CD8-positive, alpha-beta memory T cell (primary cell): ENCODE data around the gene LAMC3. TPM values are rescaled to one million over a fixed set of nuclear protein-coding genes. Genes with fewer than 3 reads are reported as not detected.
A peak's percentile ranks its signal among the peaks of the same experiment; 100 is the strongest.

Experiments
- CTCF ChIA-PET: fragments of 350-600 bp; sonication (Branson Sonifier 250); formaldehyde crosslinking; loops from one replicate; lab custom pipeline; 2021; ENCODE audit warnings: antibody characterized with exemption; lab: Charles Lee
- POLR2A ChIA-PET: fragments of 350-600 bp; sonication (Branson Sonifier 250); formaldehyde crosslinking; loops from one replicate; lab custom pipeline; 2021; ENCODE audit warnings: antibody characterized with exemption; lab: Charles Lee
- DNase-seq, 5 donors: peaks; one replicate each; pipeline versions ENCODE4 v3.0.0 to v3.0.0-alpha.2; 2020 to 2022; ENCODE audit warnings: mixed read lengths in 1 of 5
- H3K27ac ChIP-seq: one replicate; pipeline ENCODE4 v1.7.0; 2013; ENCODE audit warnings: low read depth, mild to moderate bottlenecking, low read length, moderate library complexity
- H3K27me3 ChIP-seq: 2 replicates; pipeline ENCODE4 v1.7.0; 2013; ENCODE audit warnings: low read length, mild to moderate bottlenecking; ENCODE audit not compliant: insufficient read depth, poor library complexity, severe bottlenecking
- H3K36me3 ChIP-seq: 2 replicates; pipeline ENCODE4 v1.7.0; 2013; ENCODE audit warnings: mild to moderate bottlenecking, low read length, moderate library complexity; ENCODE audit not compliant: insufficient read depth
- H3K4me1 ChIP-seq: 2 replicates; pipeline ENCODE4 v1.7.0; 2013; ENCODE audit warnings: mild to moderate bottlenecking, low read length, moderate library complexity; ENCODE audit not compliant: insufficient read depth
- H3K4me3 ChIP-seq: 2 replicates; pipeline ENCODE4 v1.7.0; 2013; ENCODE audit warnings: mild to moderate bottlenecking, low read length
- H3K9me3 ChIP-seq: 2 replicates; pipeline ENCODE4 v1.7.0; 2013; ENCODE audit warnings: mild to moderate bottlenecking, low read length
- H3K27ac Mint-ChIP-seq, 8 donors: one replicate each; pipeline ENCODE4 v1.8.0; 2020 to 2021; ENCODE audit warnings: mixed read lengths in 8 of 8, mild to moderate bottlenecking in 6 of 8, inconsistent platforms in 3 of 8, moderate library complexity in 3 of 8
- H3K27me3 Mint-ChIP-seq, 2 donors: one replicate each; pipeline ENCODE4 v1.8.0; 2020 to 2021; ENCODE audit warnings: mixed read lengths in 2 of 2, mild to moderate bottlenecking in 1 of 2, moderate library complexity in 1 of 2
- H3K36me3 Mint-ChIP-seq, 3 donors: one replicate each; pipeline ENCODE4 v1.8.0; 2020 to 2021; ENCODE audit warnings: mixed read lengths in 3 of 3, inconsistent platforms in 1 of 3, mild to moderate bottlenecking in 1 of 3
- H3K4me1 Mint-ChIP-seq, 3 donors: one replicate each; pipeline ENCODE4 v1.8.0; 2020 to 2021; ENCODE audit warnings: mixed read lengths in 3 of 3, inconsistent platforms in 1 of 3, mild to moderate bottlenecking in 1 of 3
- H3K4me3 Mint-ChIP-seq, 7 donors: one replicate each; pipeline ENCODE4 v1.8.0; 2020 to 2021; ENCODE audit warnings: mixed read lengths in 7 of 7, mild to moderate bottlenecking in 6 of 7, moderate library complexity in 4 of 7, inconsistent platforms in 2 of 7
- H3K9me3 Mint-ChIP-seq, 5 donors: one replicate each; pipeline ENCODE4 v1.8.0; 2020 to 2022; ENCODE audit warnings: mixed read lengths in 5 of 5, mild to moderate bottlenecking in 3 of 5, moderate library complexity in 2 of 5, inconsistent platforms in 1 of 5
- polyA plus RNA-seq: library from polyadenylated mRNA; unstranded; fragments of 300-500 nt; fragmentation: Illumina TruSeq; gene quantifications from one replicate; pipeline ENCODE4 v1.2.3, GENCODE V29; 2021
- total RNA-seq, 2 experiments: library from RNA; stranded (reverse); gene quantifications; one replicate each; pipeline ENCODE4 v1.2.3, GENCODE V29; 2021

LAMC3 gene
- total and polyA plus RNA-seq, 3 experiments from 2014 or later = 0.04 to 0.07 TPM; not detected in 1

DNA sequence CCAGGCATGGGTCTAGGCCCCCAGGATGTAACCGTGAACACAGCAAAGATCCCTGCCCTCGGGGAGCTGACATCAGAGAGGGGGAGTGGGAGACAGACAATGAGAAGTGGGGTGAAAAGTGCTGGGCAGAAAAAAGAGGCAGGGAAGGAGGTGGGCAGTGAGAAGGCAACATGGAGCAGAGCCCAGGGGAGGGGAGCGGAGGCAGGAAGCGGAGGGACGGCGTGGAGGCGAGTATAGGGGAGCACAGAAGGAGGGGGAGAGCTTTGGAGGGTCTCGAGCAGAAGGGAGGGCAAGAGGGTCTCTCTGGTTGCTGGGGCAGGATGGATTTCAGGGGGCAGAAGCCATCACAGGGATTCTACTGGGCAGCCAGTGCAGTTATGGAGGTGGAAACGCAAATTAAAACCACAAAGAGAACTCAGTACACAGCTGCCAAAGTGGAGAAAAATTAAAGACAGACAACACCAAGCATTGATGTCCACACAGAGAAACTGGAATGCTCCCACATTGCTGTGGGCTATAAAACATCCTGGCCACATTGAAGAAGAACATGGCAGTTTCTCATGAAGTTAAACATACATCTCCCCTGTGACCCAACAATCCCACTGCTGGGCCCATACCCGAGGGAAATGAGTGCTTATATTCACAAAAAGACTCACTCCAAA, 21.1 kb upstream of the LAMC3 start:
- no peaks in the 10 kb centered on the region for H3K4me1 ChIP-seq
- no peak for DNase-seq
- Mint-ChIP-seq H3K4me3 (no peak overlapping the region), H3K27ac (no peak overlapping the region), H3K9me3 (no peaks in the 10 kb centered on the region), H3K4me1 (no peaks in the 10 kb centered on the region), H3K36me3 (no peaks in the 10 kb centered on the region), H3K27me3 (peaks cover 3 to 5% of the 10 kb centered on the region in 2 donors)
- H3K9me3 ChIP-seq = no peaks in the 10 kb centered on the region
- CTCF ChIA-PET = no interaction called here
- peaks cover 40% of the 10 kb centered on the region for H3K27me3 ChIP-seq
- no peak overlapping the region for H3K4me3 ChIP-seq
- no peak overlapping the region for H3K27ac ChIP-seq
- POLR2A ChIA-PET = no interaction called here
- H3K36me3 ChIP-seq = no peaks in the 10 kb centered on the region

- Mint-ChIP-seq H3K4me1 (no peaks in the 10 kb centered on the region), H3K27me3 (peaks cover 3 to 7% of the 10 kb centered on the region in 2 donors), H3K9me3 (no peaks in the 10 kb centered on the region), H3K27ac (no peak overlapping the region), H3K36me3 (no peaks in the 10 kb centered on the region), H3K4me3 (no peak overlapping the region)
- Histone ChIP-seq H3K9me3 (no peaks in the 10 kb centered on the region), H3K27me3 (peaks cover 40% of the 10 kb centered on the region), H3K36me3 (no peaks in the 10 kb centered on the region), H3K27ac (no peak overlapping the region), H3K4me3 (no peak overlapping the region), H3K4me1 (no peaks in the 10 kb centered on the region)
- ChIA-PET POLR2A (no interaction called here), CTCF (no interaction called here)
- no peak for DNase-seq
These were observed 20.6 kb upstream of the LAMC3 start for GRCh38 chr9:130988400-130988747.

GRCh38 chr9:130988905-130989304, 20.1 kb upstream of the LAMC3 start:
- Histone ChIP-seq H3K27ac (no peak overlapping the region), H3K9me3 (no peaks in the 10 kb centered on the region), H3K4me3 (no peak overlapping the region), H3K36me3 (no peaks in the 10 kb centered on the region), H3K27me3 (peaks cover 39% of the 10 kb centered on the region), H3K4me1 (no peaks in the 10 kb centered on the region)
- H3K36me3 Mint-ChIP-seq = no peaks in the 10 kb centered on the region
- no peaks in the 10 kb centered on the region for H3K9me3 Mint-ChIP-seq
- no peak overlapping the region for H3K4me3 Mint-ChIP-seq
- POLR2A ChIA-PET = no interaction called here
- H3K27me3 Mint-ChIP-seq = peaks cover 3 to 7% of the 10 kb centered on the region in 2 donors
- H3K4me1 Mint-ChIP-seq = no peaks in the 10 kb centered on the region
- DNase-seq = no peak
- H3K27ac Mint-ChIP-seq = no peak overlapping the region
- CTCF ChIA-PET = no interaction called here

GRCh38 chr9:130989391-130989790, 19.6 kb upstream of the LAMC3 start:
- DNase-seq = no peak
- ChIA-PET POLR2A (no interaction called here), CTCF (no interaction called here)
- Histone ChIP-seq H3K9me3 (no peaks in the 10 kb centered on the region), H3K36me3 (no peaks in the 10 kb centered on the region), H3K27ac (no peak overlapping the region), H3K27me3 (peaks cover 39% of the 10 kb centered on the region), H3K4me3 (no peak overlapping the region), H3K4me1 (no peaks in the 10 kb centered on the region)
- Mint-ChIP-seq H3K4me3 (no peak overlapping the region), H3K4me1 (no peaks in the 10 kb centered on the region), H3K27me3 (peaks cover 6% of the 10 kb centered on the region in 2 donors), H3K9me3 (no peaks in the 10 kb centered on the region), H3K36me3 (no peaks in the 10 kb centered on the region), H3K27ac (no peak overlapping the region)

DNA sequence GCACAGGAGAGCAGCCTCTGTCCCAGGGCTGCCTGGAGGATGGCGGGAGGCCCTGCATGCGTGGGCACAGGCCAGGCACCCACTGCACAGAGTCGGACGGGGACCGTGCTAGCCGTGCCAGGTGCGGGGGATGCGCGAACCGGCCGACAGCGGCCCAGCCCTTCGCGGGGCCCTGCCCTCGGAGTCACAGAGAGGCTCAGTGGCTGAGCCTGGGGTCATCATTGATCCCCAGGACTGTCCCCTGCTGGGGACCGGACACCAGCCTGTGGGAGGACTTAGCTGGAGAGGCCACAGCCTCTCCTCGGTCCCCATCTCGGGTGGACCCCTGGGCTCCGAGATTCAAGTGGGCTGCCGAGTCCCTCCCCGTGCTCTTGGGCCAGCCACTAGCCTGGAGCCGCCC, 19.1 kb upstream of the LAMC3 start:
- H3K4me3 Mint-ChIP-seq = no peak overlapping the region
- H3K27me3 Mint-ChIP-seq = peaks cover 5 to 8% of the 10 kb centered on the region in 2 donors
- no peaks in the 10 kb centered on the region for H3K9me3 ChIP-seq
- no peak overlapping the region for H3K27ac ChIP-seq
- H3K4me1 Mint-ChIP-seq = no peaks in the 10 kb centered on the region
- H3K36me3 ChIP-seq = no peaks in the 10 kb centered on the region
- no peaks in the 10 kb centered on the region for H3K4me1 ChIP-seq
- H3K36me3 Mint-ChIP-seq = no peaks in the 10 kb centered on the region
- DNase-seq = no peak
- no peak overlapping the region for H3K27ac Mint-ChIP-seq
- ChIA-PET CTCF (no interaction called here), POLR2A (no interaction called here)
- H3K4me3 ChIP-seq = no peak overlapping the region
- peaks cover 39% of the 10 kb centered on the region for H3K27me3 ChIP-seq
- no peaks in the 10 kb centered on the region for H3K9me3 Mint-ChIP-seq

- Histone ChIP-seq H3K27ac (no peak overlapping the region), H3K36me3 (no peaks in the 10 kb centered on the region), H3K4me1 (no peaks in the 10 kb centered on the region), H3K9me3 (no peaks in the 10 kb centered on the region), H3K4me3 (no peak overlapping the region), H3K27me3 (peaks cover 39% of the 10 kb centered on the region)
- ChIA-PET POLR2A (no interaction called here), CTCF (no interaction called here)
- no peak for DNase-seq
- Mint-ChIP-seq H3K9me3 (no peaks in the 10 kb centered on the region), H3K27me3 (peaks cover 5 to 8% of the 10 kb centered on the region in 2 donors), H3K4me3 (no peak overlapping the region), H3K36me3 (no peaks in the 10 kb centered on the region), H3K4me1 (peaks cover 0 to under 1% (median under 1%) of the 10 kb centered on the region in 3 donors), H3K27ac (no peak overlapping the region)
These were observed 18.5 kb upstream of the LAMC3 start for GRCh38 chr9:130990306-130990977.

GRCh38 chr9:130990978-130991777, 17.8 kb upstream of the LAMC3 start:
- H3K4me1 ChIP-seq = no peaks in the 10 kb centered on the region
- H3K27me3 Mint-ChIP-seq = peaks cover 5 to 8% of the 10 kb centered on the region in 2 donors
- H3K27ac ChIP-seq = no peak overlapping the region
- H3K9me3 Mint-ChIP-seq = no peaks in the 10 kb centered on the region
- no peak for DNase-seq
- H3K36me3 Mint-ChIP-seq = no peaks in the 10 kb centered on the region
- ChIA-PET POLR2A (no interaction called here), CTCF (no interaction called here)
- H3K4me3 Mint-ChIP-seq = no peak overlapping the region
- peaks cover 0 to 4% (median 3%) of the 10 kb centered on the region in 3 donors for H3K4me1 Mint-ChIP-seq
- no peak overlapping the region for H3K4me3 ChIP-seq
- H3K9me3 ChIP-seq = no peaks in the 10 kb centered on the region
- peaks cover 37% of the 10 kb centered on the region for H3K27me3 ChIP-seq
- no peaks in the 10 kb centered on the region for H3K36me3 ChIP-seq
- peak overlapping the region in 1 of 8 donors; percentile 54 for H3K27ac Mint-ChIP-seq
